ENCODE results near the gene PRSS50. TPM values are rescaled to one million over a fixed set of nuclear protein-coding genes. Genes with fewer than 3 reads are reported as not detected.

Gene PRSS50
- total RNA-seq, 1 experiment from 2014 or later: not detected

DNA sequence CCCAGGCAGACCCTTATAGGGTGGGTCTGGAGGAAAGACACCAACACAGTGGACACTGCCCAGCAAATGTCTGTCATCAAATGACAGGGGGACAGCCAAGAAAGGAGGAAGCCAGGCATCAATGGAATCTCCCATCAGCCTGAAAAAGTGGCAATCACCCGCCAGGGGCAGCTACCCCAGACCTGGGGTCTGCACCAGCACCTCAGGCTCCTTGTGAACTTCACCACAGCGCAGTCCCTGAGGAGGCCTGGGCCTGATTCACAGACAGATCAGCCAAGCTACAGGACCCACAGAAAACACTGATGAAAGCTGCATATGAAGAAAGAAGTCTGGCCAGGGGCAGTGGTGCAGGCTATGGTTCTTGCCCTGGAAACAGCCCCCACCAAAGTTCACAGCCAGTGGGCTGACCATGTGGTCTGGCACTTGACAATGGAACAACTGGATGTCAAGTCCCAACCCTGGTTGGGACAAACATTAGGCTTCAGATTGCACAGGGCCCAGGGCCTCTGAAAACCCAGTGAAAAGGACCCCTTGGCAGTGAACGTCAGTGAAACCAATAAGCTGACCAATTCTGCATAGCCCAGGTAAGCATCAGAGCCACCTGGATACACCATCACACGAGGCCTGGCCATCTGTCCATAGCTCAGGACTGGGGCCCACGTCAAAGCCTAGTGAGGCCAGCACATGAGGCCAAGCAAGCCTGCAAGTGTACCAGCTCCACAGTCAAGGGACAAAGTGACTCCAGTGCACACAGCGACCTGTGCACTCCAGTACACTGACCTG lies 53.3 kb downstream of the PRSS50 start (continued):
- TF ChIP-seq POLR2A (IDR thresholded peaks at IDR 0.05; ENCODE audit: borderline replicate concordance, extremely low read depth, insufficient read depth, insufficient read length) (no peak), ELF1 (IDR thresholded peaks at IDR 0.05; ENCODE audit: borderline replicate concordance, low read depth) (no peak), EZH2phosphoT487 (IDR thresholded peaks at IDR 0.05; ENCODE audit: borderline replicate concordance) (no peak)

GRCh38 chr3:46663591-46664135 lies 54.0 kb downstream of the PRSS50 start:
- peak; percentile 77 for ATAC-seq
- Histone ChIP-seq H4K20me1 (ENCODE audit: insufficient read depth) (no peaks in the 10 kb centered on the region), H3K27me3 (ENCODE audit: insufficient read depth, low read length) (no peaks in the 10 kb centered on the region), H3K4me3 (replicated peaks in 1 of 2; ENCODE audit: low read depth in 1 of 2, low read length in 2 of 2) (no peak overlapping the region), H2AFZ (ENCODE audit: low read depth, low read length, poor library complexity, severe bottlenecking) (no peak overlapping the region), H3K36me3 (ENCODE audit: control insufficient read depth in 1 of 2, insufficient read depth in 2 of 2, low read length in 2 of 2) (no peaks in the 10 kb centered on the region), H3K9ac (ENCODE audit: low read length) (no peak overlapping the region), H3K9me3 (ENCODE audit: control insufficient read depth in 1 of 2, insufficient read depth in 1 of 2, low read depth in 1 of 2, low read length in 2 of 2) (no peaks in the 10 kb centered on the region), H3K4me1 (ENCODE audit: control insufficient read depth in 1 of 2, insufficient read depth in 2 of 2, low read length in 2 of 2) (peaks cover 5 to 9% of the 10 kb centered on the region in 2 experiments; a peak in 3 of 4 replicates), H3K79me2 (ENCODE audit: insufficient read depth, low read length) (no peaks in the 10 kb centered on the region), H3K4me2 (ENCODE audit: low read length) (no peak overlapping the region), H3K9me2 (ENCODE audit: insufficient read depth) (no peaks in the 10 kb centered on the region), H3K27ac (ENCODE audit: low read depth, low read length) (no peak overlapping the region)
- ChIA-PET RAD21 (ENCODE audit: low non-redundant PET in 1 of 2, low total read pairs in 2 of 2, uncharacterized antibody in 2 of 2, unreplicated experiment in 2 of 2) (interaction anchor here in 1 of 2 experiments (0.7 kb wide), 1 partner anchor 39 kb away, joined by 3 read pairs; no protein-coding TSS in a partner anchor), CTCF (interaction anchor here (0.6 to 1.1 kb wide), 6 partner anchors 30 to 660 kb away, joined by 3 to 9 read pairs (median 4); partner anchors contain the start of gene ALS2CL), POLR2A (interaction anchor here (0.6 kb wide), 1 partner anchor 1063 kb away, joined by 3 read pairs; no protein-coding TSS in a partner anchor)
- no peak for DNase-seq (ENCODE audit: low read depth, low spot score)
- intact Hi-C loops (cut with micrococcal nuclease): loop anchor here (1.0 kb wide), 2 partner anchors 232 to 246 kb away; no protein-coding TSS in a partner anchor
- BruUV-seq (replicated peaks): no TSS peak
- TF ChIP-seq, protein P1, sequence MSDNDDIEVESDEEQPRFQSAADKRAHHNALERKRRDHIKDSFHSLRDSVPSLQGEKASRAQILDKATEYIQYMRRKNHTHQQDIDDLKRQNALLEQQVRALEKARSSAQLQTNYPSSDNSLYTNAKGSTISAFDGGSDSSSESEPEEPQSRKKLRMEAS (IDR thresholded peaks at IDR 0.05): no peak
- TF ChIP-seq CBX3 (IDR thresholded peaks at IDR 0.05; ENCODE audit: low read depth) (no peak), POLR2AphosphoS5 (IDR thresholded peaks at IDR 0.05; ENCODE audit: low read depth, low read length) (no peak), TCF7L2 (IDR thresholded peaks at IDR 0.05; ENCODE audit: borderline replicate concordance, extremely low read depth, insufficient read depth, insufficient read length) (no peak), CTCF (IDR thresholded peaks at IDR 0.05 in 2 of 3, conservative IDR thresholded peaks at IDR 0.05 in 1 of 3; ENCODE audit: borderline replicate concordance in 1 of 3, insufficient read depth in 1 of 3, low read depth in 2 of 3, low read length in 2 of 3) (peak; percentile 46 to 81 (median 55)), EZH2phosphoT487 (IDR thresholded peaks at IDR 0.05; ENCODE audit: borderline replicate concordance) (no peak), RAD21 (IDR thresholded peaks at IDR 0.05; ENCODE audit: low read depth) (peak; percentile 76), ZFX (IDR thresholded peaks at IDR 0.05) (no peak)
- TF ChIP-seq, protein P2, sequence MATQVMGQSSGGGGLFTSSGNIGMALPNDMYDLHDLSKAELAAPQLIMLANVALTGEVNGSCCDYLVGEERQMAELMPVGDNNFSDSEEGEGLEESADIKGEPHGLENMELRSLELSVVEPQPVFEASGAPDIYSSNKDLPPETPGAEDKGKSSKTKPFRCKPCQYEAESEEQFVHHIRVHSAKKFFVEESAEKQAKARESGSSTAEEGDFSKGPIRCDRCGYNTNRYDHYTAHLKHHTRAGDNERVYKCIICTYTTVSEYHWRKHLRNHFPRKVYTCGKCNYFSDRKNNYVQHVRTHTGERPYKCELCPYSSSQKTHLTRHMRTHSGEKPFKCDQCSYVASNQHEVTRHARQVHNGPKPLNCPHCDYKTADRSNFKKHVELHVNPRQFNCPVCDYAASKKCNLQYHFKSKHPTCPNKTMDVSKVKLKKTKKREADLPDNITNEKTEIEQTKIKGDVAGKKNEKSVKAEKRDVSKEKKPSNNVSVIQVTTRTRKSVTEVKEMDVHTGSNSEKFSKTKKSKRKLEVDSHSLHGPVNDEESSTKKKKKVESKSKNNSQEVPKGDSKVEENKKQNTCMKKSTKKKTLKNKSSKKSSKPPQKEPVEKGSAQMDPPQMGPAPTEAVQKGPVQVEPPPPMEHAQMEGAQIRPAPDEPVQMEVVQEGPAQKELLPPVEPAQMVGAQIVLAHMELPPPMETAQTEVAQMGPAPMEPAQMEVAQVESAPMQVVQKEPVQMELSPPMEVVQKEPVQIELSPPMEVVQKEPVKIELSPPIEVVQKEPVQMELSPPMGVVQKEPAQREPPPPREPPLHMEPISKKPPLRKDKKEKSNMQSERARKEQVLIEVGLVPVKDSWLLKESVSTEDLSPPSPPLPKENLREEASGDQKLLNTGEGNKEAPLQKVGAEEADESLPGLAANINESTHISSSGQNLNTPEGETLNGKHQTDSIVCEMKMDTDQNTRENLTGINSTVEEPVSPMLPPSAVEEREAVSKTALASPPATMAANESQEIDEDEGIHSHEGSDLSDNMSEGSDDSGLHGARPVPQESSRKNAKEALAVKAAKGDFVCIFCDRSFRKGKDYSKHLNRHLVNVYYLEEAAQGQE (IDR thresholded peaks at IDR 0.05; ENCODE audit: low read depth): no peak
- TF ChIP-seq, protein P3, sequence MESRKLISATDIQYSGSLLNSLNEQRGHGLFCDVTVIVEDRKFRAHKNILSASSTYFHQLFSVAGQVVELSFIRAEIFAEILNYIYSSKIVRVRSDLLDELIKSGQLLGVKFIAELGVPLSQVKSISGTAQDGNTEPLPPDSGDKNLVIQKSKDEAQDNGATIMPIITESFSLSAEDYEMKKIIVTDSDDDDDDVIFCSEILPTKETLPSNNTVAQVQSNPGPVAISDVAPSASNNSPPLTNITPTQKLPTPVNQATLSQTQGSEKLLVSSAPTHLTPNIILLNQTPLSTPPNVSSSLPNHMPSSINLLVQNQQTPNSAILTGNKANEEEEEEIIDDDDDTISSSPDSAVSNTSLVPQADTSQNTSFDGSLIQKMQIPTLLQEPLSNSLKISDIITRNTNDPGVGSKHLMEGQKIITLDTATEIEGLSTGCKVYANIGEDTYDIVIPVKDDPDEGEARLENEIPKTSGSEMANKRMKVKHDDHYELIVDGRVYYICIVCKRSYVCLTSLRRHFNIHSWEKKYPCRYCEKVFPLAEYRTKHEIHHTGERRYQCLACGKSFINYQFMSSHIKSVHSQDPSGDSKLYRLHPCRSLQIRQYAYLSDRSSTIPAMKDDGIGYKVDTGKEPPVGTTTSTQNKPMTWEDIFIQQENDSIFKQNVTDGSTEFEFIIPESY (IDR thresholded peaks at IDR 0.05; ENCODE audit: extremely low read depth, insufficient replicate concordance, low read length): no peak
